VCaP (cell line): ENCODE data around the gene SLC35B3.
"Not testable (repeated sequence)": the region's sequence is repeated elsewhere in the genome, so short reads cannot be mapped to it uniquely, and the experiment has no call there.

Experiments used
- H3K27ac ChIP-seq: fragments of 450-650 bp; 2 replicates; pipeline ENCODE4 v1.5.1; 2017
- CTCF ChIP-seq: fragments of 450-650 bp; conservative IDR thresholded peaks from 2 replicates; pipeline ENCODE4 v1.5.1; 2017; ENCODE audit warnings: mild to moderate bottlenecking, moderate library complexity

SLC35B3 gene

GRCh38 chr6:8435845-8436168 lies 462 bp upstream of the SLC35B3 start:
- no peak for TF ChIP-seq CTCF
- H3K27ac ChIP-seq, result peak overlapping the region; percentile 53; the same call in 1 of the 2 replicates

- no peak for TF ChIP-seq CTCF
- peak overlapping the region; percentile 53; the same call in 1 of the 2 replicates for H3K27ac ChIP-seq
Measured at GRCh38 chr6:8434727-8435092, 635 bp downstream of the SLC35B3 start.

DNA sequence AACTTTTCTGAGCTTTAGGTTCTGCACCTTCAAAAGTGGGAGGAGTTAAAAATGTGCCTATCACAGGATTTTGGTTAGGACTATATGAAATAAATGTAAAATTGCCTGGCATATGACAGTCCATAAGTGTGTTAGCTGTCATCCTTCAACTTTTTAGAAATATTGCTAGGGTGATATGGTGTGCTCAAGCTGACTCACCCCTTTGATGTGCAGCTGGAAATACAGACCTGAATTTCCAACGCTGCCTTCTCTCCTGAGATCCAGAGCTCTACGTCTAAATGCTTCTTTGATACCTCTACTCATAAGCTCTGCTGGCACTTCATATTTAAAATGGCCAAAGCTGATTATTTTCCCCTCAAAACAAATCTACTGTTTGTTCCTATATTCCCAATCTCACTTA lies 2.7 kb downstream of the SLC35B3 start:
- H3K27ac ChIP-seq, result no peak overlapping the region
- no peak for TF ChIP-seq CTCF

GRCh38 chr6:8429821-8430220 lies 5.5 kb downstream of the SLC35B3 start:
- no peak for TF ChIP-seq CTCF
- no peak overlapping the region for H3K27ac ChIP-seq

GRCh38 chr6:8426544-8426943 lies 8.8 kb downstream of the SLC35B3 start:
- H3K27ac ChIP-seq, result not testable (repeated sequence)

DNA sequence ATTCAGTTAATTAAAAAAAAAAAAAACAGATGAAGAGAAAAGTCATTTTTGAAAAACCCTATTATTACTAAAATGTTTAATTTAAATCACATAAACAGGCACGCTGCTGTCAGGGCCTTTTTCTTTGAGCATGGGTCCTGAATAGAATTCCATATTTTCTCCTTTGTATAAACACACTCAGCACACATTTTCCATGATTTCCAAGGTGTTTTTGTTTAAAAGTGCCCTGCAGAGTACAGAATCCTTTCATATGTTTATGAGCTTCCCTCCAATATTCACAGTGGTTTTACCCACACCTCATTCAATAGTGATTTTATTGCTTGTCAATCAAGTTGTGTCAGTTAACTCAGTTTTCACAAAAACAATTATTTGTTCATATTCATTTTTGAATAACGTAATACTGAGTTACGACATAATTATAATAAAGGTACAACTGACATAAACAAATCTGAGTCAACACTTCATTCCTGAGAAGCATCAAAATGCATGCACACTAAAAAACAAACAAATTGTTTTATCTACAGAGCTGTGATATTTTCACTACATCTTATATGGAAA lies 15.2 kb downstream of the SLC35B3 start:
- no peak overlapping the region for H3K27ac ChIP-seq

GRCh38 chr6:8415913-8416312 lies 19.4 kb downstream of the SLC35B3 start:
- TF ChIP-seq CTCF, result no peak
- H3K27ac ChIP-seq, result no peak overlapping the region

More for the DNA sequence above, 15.2 kb downstream of the SLC35B3 start:
- no peak for TF ChIP-seq CTCF

- no peak overlapping the region for H3K27ac ChIP-seq
- no peak for TF ChIP-seq CTCF
Measured at GRCh38 chr6:8415280-8415679, 20.1 kb downstream of the SLC35B3 start.
